Activated CD4-positive, alpha-beta T cell treated with anti-CD3 and anti-CD28 coated beads, Interleukin-2, amount 50 U/mL, for 16 hours (primary cell): ENCODE results near the gene MET.
"Not testable (repeated sequence)": the region's sequence is repeated elsewhere in the genome, so short reads cannot be mapped to it uniquely, and the experiment has no call there.

ENCODE experiments used
- DNase-seq: peaks from one replicate; pipeline ENCODE4 v3.0.0-alpha.2; 2020

The MET gene

GRCh38 chr7:116812860-116813259 is 140.9 kb downstream of the MET start:
- no peak for DNase-seq

DNA sequence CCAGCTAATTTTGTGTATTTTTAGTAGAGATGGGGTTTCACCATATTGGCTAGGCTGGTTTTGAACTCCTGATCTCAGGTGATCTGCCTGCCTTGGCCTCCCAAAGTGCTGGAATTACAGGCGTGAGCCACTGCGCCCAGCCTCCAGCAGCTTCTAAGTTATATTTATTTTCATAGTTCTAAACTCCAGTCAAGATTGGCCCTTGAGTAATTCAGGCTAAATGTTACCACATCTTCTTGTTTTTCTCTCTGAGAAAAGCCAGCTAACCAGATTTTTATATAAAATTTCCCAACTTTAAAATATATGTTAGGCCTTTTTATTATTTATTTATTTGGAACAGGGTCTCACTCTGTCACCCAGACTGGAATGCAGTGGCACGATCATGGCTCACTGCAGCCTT is 141.4 kb downstream of the MET start:
- DNase-seq = not testable (repeated sequence)

DNA sequence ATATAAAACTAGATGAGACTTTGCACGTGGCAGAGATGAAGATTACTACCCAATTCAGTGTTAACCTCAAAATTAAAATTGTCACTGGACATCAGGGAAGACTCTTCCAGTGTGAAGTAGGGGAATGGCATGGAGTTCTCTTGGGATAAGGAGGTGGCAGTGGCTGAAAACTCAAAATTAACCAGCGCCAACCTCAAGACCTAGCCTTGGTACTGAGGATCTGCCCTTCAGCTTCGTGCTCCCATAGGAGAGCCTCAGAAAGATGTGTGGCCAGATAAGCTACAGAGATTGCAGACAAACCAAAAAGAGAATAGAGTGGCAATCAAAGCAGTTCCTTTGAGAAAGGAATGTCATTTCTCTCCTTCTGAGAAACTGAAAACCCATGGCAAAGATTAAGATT is 143.0 kb downstream of the MET start:
- DNase-seq = no peak

DNA sequence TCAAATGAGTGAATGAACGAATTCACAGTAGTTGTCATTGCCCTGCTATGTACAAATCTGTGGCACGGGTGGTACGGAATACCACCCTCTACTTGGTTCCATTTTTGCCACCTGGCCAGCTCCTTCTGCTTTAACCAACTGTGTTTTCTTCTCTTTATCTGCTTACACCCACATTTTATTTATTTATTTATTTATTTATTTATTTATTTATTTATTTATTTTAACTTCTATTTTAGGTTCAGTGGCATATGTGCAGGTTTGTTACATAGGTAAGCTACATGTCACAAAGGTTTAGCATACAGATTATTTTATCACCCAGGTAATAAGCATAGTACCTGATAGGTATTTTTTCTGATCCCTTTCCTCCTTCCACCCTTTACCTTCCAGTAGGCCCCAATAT is 148.2 kb downstream of the MET start:
- no peak for DNase-seq

DNA sequence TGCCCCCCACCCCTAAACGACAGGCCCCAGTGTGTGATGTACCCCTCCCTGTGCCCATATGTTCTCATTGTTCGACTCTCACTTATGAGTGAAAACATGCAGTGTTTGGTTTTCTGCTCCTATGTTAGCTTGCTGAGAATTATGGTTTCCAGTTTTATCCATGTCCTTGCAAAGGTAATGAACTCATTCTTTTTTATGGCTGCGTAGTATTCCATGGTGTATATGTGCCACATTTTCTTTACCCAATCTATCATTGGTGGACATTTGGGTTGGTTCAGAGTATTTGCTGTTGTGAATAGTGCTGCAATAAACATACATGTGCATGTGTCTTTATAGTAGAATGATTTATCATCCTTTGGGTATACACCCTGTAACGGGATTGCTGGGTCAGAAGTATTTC is 149.7 kb downstream of the MET start:
- DNase-seq = not testable (repeated sequence)

GRCh38 chr7:116824449-116824848 is 152.5 kb downstream of the MET start:
- no peak for DNase-seq

DNA sequence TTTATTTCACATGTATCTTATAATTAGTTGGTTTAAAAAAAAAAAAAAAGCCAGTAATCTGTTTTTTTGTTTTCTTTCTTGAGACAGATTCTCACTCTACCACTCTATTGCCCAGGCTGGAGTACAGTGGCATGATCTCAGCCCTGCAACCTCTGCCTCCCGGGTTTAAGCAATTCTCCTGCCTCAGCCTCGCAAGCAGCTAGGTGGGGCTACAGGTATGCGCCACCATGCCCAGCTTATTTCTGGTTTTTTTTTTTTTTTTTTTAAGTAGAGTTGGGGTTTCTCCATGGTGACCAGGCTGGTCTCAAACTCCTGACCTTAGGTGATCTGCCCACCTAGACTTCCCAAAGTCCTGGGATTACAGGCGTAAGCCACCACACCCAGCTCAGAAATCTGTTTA is 156.3 kb downstream of the MET start:
- no peak for DNase-seq

DNA sequence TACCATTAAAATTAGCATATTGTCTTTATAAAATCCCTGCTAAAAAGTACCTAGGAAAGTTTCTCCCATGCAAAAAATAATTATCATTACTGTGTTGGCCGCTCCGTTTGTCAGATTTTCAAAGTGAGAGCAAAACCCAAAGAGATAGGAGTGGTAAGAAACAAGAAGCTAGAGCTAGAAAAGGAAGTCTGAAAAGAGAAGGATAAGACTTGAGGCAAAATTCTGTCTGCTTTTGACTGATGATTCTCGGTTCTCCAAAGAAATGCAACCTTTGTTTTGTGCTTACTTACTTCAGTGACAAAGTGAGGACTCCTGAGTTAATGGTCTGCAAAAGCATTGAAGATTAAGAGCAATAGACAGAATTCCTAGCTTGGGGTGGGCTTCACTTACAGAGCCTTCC is 157.0 kb downstream of the MET start:
- DNase-seq = no peak

DNA sequence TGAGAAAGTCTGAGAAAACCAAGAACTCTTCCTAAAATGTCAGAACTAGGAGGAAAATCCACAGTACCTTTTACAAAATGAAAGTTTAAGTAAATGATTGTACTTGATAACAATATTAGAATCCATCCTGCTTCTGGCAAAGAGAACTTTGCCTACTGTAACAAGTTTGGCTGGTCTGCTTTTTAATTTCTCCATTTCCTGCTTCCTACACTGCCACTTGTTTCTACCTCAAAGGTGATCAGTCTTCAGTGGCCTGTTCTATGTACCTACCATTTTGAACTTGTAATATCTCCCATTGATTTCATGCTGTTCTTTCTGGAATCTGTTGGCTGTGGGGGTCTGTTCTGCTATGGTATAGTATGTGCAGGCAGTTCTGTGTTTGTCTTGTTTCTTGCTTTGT is 157.5 kb downstream of the MET start:
- DNase-seq = no peak

DNA sequence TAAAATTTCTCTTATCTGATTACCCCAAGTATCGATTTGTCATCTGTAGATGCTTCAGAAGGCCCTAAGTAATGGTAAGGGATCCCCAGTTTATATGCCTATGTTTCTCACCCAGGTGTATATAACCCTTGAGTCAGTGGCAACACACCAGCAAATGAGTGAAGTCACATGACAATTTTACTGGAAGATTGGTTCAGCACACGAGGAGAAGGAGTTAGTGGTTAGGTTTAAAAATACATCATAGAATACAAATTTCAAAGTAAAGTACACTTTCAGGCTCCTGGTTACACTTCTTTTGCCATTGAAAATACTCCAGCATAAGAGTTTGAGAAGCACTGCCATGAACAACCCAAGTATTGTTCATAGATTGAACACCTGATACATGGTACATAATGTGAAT is 160.7 kb downstream of the MET start:
- no peak for DNase-seq

GRCh38 chr7:116834815-116835504 is 163.0 kb downstream of the MET start:
- no peak for DNase-seq

DNA sequence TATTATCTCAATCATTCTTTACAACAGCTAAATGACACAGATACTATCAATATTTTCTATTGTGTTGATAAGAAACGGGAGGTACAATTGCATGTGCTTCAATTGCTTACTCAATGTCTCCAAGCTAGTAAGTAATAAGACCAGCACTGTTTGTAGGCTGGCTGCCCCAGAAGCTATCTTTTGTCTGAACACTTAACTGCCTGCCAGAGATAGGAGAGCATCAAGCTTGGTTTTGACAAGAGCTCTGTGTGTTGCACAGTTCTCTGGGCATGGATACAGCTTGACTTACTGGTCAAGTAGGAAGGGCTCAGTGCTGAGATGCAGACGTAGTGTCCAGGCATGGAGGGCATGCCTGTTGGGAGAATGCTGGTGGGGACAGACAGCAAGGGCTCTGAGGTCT is 164.1 kb downstream of the MET start:
- DNase-seq = no peak

GRCh38 chr7:116836911-116837310 is 164.9 kb downstream of the MET start:
- DNase-seq = no peak

- DNase-seq = no peak
Measured at GRCh38 chr7:116837586-116837985, 165.6 kb downstream of the MET start.

GRCh38 chr7:116840256-116840655 is 168.3 kb downstream of the MET start:
- DNase-seq = no peak

DNA sequence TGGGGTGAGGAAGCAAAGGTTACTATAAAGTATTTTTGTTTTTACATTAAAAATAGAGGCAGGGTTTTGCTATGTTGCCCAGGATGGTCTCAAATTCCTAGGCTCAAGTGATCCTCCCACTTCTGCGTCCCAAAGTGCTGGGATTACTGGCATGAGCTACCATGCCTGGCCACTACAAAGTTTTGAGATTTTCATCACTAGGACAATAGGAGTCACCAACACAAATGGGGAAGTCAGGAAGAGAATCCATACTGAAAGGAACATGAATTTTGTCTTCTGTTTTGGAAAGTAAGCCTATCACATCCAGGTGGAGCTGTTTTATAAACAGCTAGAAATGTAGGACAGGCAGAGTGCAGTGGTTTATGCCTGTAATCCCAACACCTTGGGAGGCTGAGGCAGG is 170.4 kb downstream of the MET start:
- no peak for DNase-seq

GRCh38 chr7:116843378-116843777 is 171.4 kb downstream of the MET start:
- no peak for DNase-seq
